Measurements from ENCODE around the gene KCNJ14. TPM values are rescaled to one million over a fixed set of nuclear protein-coding genes. Genes with fewer than 3 reads are reported as not detected.
A peak's percentile ranks its signal among the peaks of the same experiment; 100 is the strongest.

Gene KCNJ14
- total RNA-seq, 1 donor from 2014 or later: 0.76 TPM

DNA sequence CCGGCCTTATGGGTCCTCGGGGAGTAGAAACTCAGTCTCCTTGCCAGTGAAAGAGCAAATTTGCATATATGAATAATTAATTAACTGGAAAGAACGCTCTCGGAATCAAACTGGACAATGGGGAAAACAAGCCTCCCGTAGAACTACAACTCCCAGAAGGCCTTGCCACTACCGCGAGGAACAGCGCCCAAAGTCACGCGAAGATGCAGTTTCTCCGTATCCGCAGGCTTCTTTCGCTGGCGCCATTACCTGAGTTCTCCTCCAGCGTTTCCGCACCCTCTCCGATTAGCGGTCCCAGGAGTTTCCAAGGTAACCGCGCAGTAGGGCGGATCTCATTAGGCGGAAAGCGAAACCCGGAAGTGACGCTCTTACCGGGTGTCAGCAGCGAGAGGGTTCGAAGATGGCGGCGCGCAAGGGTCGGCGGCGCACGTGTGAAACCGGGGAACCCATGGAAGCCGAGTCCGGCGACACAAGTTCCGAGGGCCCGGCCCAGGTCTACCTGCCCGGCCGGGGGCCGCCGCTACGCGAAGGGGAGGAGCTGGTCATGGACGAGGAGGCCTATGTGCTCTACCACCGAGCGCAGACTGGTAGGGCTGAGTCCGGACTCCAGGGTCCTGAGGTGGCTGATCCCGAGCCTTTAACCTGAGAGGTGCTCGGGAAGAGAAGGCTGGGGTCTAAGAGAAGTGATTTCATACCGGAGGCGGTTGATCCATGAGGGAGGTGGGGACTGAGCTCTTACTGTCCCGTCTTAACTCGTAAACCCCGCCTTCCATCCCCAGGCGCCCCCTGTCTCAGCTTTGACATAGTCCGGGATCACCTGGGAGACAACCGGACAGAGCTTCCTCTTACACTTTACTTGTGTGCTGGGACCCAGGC, 9.5 kb upstream of the KCNJ14 start, which contains the start of gene GRWD1:
Gene GRWD1, plus strand, starts transcription at position 378 of the 876 bp plus-strand sequence. Its CDS starts 23 bp downstream, at position 401.
- ATAC-seq: peak; percentile 90

DNA sequence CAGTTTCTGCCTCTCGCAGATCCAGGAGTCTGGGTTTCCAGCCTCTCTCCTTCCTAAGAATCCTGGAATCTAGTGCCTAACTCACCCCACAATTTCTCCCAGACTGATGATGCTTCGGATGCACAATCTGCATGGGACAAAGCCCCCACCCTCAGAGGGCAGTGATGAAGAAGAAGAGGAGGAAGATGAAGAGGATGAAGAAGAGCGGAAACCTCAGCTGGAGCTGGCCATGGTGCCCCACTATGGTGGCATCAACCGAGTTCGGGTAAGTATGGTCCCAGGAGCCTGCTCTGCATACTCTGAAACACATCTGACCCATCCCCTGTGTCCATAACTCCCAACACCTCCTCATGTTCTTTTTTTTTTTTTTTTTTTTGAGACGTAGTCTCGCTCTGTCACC, 8.8 kb upstream of the KCNJ14 start:
- no peak for ATAC-seq

GRCh38 chr19:48448563-48448962, 6.8 kb upstream of the KCNJ14 start:
- no peak for ATAC-seq

DNA sequence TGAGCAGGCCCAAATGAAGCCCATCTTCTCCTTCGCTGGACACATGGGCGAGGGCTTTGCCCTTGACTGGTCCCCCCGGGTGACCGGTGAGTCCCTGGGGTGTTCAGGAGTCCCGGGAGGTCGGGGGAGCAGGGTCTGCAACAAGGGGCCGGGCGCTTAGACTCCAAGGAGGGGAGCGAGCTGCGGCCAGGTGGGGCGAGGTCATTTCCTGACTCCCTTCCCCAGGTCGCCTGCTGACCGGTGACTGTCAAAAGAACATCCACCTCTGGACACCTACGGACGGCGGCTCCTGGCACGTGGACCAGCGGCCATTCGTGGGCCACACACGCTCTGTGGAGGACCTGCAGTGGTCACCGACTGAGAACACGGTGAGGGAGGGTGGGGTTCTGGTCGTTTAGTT, 4.9 kb upstream of the KCNJ14 start:
- no peak for ATAC-seq

- ATAC-seq: no peak
Measured at GRCh38 chr19:48450863-48451262, 4.5 kb upstream of the KCNJ14 start.

DNA sequence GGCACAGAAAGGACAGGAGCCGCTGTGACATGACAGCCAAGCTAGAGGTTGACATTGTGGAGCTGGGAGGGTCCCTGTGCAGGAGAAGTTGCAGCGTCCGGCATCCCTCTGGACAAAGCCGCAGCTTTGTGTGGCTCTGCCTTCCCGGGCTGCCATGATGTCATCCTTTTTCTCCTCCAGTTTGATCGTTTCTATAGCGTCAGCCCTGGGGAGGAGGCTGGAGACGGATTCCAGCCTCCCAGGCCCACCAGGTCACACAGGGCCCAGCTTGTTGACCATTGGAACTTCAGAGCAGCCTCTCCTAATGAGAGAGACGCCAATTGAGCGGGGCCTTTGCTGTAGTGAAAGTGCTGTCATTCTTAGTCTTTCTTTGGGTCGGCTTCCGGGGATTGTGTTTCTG, 3.8 kb upstream of the KCNJ14 start:
- ATAC-seq: no peak

- ATAC-seq: peak; percentile 51
Measured at GRCh38 chr19:48452289-48453190, 2.8 kb upstream of the KCNJ14 start.

DNA sequence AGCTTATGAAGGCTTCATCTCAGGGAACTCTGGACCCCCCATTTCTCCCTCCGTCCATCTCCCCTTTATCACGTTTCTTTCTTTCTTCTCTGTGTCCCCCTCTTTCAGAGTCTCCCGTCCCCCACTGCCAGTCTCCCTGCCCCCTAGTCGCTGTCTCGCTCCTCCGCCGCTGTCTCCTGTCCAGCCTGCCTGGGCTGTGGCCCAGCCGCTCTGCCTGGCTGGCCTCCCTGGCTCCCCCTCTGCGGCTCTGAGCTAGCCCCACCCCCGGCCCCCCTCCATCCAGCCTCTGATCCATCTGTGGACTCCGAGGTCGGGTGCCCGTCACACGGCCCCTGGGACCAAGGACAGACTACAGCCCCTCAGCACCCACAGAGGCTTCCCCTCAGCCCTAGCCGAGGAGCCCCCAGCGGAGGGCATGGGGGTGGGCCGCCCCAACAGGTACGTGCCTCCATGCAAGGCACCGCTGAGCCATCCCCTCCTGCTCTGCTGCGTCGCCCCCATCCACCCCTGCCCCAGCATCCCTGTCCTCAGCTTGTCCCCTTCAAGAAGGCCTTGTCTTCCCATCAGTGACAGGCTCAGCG, 1.1 kb upstream of the KCNJ14 start:
- no peak for ATAC-seq

DNA sequence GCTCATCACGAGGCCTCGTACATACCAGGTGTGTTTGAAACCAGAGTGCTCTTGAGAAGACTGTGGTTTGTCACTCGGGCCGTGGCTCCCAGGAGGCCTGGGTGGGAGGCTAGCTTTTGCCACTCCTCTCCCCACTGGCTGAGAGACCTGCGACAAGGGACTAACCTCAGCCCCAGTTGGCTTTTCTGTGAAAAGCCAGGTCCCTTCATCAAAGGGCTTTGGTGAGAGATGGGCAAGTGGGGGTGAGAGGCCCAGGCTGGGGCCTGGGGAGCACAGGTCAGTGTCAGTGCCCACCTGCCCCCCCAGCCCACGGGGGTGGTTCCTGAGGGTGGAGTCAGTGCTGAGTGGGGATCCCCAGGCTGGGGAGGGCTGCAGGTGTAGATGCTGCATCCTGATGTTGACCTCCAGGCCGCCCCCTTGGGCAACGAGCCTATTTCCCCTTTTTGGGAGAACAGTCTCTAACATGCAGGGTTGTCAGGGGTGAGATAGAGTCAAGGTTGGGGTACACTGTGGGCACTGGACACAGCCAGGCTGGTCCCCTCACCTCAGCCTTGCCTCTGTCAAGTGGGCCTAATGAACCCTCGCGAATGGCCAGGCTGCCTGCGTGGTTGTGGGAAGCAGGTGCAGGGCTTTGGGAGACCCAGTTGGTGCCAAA, 661 bp downstream of the KCNJ14 start:
- ATAC-seq: no peak

DNA sequence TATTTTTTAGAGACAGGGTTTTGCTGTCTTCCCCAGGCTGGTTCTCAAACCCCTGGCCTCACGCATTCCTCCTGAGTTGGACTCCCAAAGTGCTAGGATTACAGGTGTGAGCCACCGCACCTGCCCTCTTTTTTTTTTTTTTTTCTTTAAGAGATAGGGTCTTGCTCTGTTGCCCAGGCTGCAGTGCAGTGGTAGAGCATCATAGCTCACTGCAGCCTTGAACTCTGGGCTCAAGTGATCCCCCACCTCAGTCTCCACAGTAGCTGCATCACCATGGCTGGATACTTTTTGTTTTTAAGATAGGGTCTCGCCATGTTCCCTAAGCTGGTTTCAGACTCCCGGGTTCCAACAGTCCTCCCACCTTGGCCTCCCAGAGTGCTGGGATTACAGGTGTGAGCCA, 1.5 kb downstream of the KCNJ14 start:
- ATAC-seq: no peak

DNA sequence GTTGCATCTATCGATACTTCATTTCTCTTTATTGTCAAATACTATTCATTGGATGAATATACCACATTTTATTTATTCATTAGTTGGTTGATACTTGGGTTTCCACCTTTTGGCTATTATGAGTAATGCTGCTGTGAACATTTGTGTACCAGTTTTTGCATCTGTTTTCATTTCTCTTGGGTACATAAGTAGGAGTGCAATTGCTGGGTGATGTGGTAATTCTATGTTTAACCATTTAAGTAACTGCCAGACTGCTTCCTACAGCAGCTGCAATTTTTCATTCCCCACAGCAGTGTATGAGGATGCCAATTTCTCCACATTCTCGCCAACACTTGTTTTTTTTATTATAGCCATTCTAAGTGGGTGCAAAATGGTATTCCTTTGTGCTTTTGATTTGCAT, 2.6 kb downstream of the KCNJ14 start:
- ATAC-seq: no peak

GRCh38 chr19:48461651-48461981, 6.2 kb downstream of the KCNJ14 start:
- ATAC-seq: no peak

- peak; percentile 3 for ATAC-seq
Measured at GRCh38 chr19:48461982-48462655, 6.7 kb downstream of the KCNJ14 start.

GRCh38 chr19:48465215-48465614, 9.8 kb downstream of the KCNJ14 start:
- ATAC-seq: no peak

DNA sequence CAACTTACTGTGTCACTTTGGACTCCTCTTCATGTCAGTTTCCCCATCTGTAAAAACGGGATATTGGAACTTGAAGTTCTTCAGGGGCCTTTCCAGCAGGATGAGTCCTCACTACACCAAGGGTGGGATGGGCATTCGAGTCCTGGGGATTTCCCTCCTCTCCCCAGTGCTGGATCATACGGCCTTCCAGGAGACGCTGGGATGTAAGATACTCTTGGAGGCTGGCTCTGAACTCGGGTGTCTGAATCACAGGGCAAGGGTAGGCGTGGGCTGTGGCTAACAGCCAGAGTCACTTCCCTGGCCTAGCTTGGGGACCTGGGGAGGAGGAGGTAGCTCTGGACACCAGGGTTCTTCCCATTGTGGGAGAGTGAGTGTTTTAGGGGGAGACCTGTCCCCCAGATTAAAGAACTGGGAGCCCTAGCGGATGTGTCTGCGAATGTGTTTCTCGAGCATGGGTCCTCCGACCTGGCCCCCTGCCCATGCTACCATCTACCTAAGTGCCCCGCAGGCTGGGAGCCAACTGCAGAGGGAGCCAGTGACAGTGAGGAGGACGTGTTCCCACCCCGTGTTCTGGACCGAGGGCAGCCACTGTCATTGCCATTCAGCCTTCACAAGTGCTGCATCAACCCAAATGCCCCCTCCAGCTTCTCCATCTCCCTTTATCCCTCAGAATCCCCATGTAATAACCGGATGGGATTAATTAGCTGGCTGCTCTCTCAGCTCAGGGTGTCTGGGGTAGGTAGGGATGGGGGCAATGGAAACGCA, 11.4 kb downstream of the KCNJ14 start:
- no peak for ATAC-seq

GRCh38 chr19:48468772-48469288, 13.5 kb downstream of the KCNJ14 start:
- ATAC-seq: peak; percentile 92

DNA sequence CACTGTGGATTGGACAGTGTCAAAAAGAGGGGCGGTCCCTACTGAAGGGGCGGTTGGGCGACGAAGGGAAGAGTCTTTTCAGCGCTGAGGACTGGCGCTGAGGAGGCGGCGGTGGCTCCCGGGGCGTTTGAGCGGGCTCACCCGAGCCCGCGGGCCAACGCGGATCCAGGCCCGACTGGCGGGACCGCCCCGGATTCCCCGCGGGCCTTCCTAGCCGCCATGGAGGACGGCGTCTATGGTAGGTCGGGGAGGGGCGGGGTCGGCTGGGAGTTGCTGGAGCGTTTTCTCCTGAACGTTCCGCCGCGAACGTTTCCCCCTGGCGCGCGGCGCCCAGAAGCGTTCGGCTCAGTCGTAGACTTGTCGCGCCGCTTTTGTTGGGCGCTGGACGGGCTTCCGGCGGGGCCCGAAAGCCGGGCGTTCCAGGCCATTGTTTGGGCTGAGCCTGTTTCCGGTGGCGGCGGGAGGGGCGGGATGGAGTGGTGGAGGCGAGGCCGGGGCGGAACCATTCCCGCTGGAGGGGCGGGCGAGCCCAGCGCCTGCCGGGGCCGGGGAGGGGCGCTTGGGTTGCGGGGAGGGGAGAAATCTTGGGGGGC, 14.0 kb downstream of the KCNJ14 start, which contains the start of gene CYTH2:
Gene CYTH2, plus strand, starts transcription at position 81 of the 593 bp plus-strand sequence. Its CDS starts 139 bp downstream, at position 220.
- peak; percentile 72 for ATAC-seq

- ATAC-seq: no peak
Measured at GRCh38 chr19:48469934-48470680, 14.7 kb downstream of the KCNJ14 start.

DNA sequence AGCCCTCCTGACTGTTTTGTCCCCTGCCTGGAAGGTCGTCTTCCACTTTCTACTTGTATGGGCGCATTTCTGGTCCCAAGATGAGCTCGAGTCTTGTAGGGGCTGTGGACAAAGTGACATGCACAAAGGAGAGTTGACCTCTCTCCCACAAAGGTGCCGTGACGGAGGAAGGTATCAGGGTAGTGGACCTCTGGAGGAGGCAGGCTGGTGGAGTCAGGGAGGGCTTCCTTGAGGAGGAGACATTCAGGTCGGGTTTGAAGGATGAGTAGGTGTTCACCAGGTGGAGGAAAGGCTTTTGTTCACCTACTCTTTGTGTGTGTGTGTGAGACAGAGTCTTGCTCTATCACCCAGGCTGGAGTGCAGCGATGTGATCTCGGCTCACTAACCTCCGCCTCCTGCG, 15.5 kb downstream of the KCNJ14 start:
- no peak for ATAC-seq

DNA sequence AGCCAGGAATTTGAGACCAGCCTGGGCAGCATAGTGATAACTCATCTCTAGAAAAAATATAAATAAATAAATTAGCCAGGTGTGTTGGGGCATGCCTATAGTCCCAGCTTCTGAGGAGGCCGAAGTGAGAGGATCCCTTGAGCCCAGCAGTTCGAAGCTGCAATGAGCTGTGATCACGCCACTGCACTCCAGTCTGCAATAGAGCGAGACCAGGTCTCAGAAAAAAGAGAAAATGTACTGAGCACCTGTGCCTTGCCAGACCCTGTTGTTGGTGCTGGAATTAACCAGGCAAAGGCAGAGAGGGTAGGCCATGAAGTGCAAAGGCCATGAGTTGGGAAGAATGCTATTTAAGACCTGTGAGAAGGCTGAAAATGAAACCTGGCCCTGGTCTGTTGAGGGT, 16.5 kb downstream of the KCNJ14 start:
- ATAC-seq: no peak
